Hepatocyte (in vitro differentiated cells): ENCODE measurements around the gene SCGB1D1.

Source experiments
- CTCF ChIP-seq: fragments of 200-600 bp; sonication (generic); IDR thresholded peaks from 2 replicates; pipeline ENCODE4 v1.5.1; 2016; ENCODE audit warnings: antibody characterized with exemption, mild to moderate bottlenecking; ENCODE audit not compliant: poor library complexity
- EZH2 ChIP-seq: fragments of 200-600 bp; sonication (generic); IDR thresholded peaks from 2 replicates; pipeline ENCODE4 v1.6.1; 2016; ENCODE audit warnings: antibody characterized with exemption, mild to moderate bottlenecking, borderline replicate concordance
- EZH2phosphoT487 ChIP-seq: fragments of 200-600 bp; sonication (generic); IDR thresholded peaks from one replicate; pipeline ENCODE4 v1.6.1; 2018; ENCODE audit warnings: antibody characterized with exemption, mild to moderate bottlenecking, low read depth, moderate library complexity; ENCODE audit not compliant: unreplicated experiment, severe bottlenecking

GRCh38 chr11:62143727-62144126 is 46.3 kb upstream of the SCGB1D1 start:
- no peak for TF ChIP-seq CTCF
- no peak for TF ChIP-seq EZH2phosphoT487
- TF ChIP-seq EZH2: no peak
